Stimulated activated CD4-positive, alpha-beta T cell treated with anti-CD3 and anti-CD28 coated beads, TNF-alpha, amount 100 ng/mL, for 48 hours (primary cell): ENCODE results near the gene CNTFR.

Source experiments
- DNase-seq, 3 donors: peaks; one replicate each; pipeline ENCODE4 v3.0.0-alpha.2; 2020; ENCODE audit warnings: low read depth in 3 of 3

Gene CNTFR

GRCh38 chr9:34522971-34523797 lies 66.3 kb downstream of the CNTFR start, which contains the start of gene ENHO:
TSS of gene ENHO (minus strand) at chr9:34522990. CDS start at chr9:34521695, 1,295 bp downstream.
- DNase-seq = peak; percentile 73 to 81 (median 78)

GRCh38 chr9:34522091-34522887 lies 67.2 kb downstream of the CNTFR start:
- no peak for DNase-seq

- DNase-seq = no peak
Measured at GRCh38 chr9:34521406-34522045, 68.0 kb downstream of the CNTFR start.

GRCh38 chr9:34520505-34521385 lies 68.8 kb downstream of the CNTFR start:
- DNase-seq = no peak

GRCh38 chr9:34520096-34520495 lies 69.4 kb downstream of the CNTFR start:
- no peak for DNase-seq

- no peak for DNase-seq
Measured at GRCh38 chr9:34519321-34520020, 70.1 kb downstream of the CNTFR start.

- DNase-seq = no peak
Measured at GRCh38 chr9:34518896-34519295, 70.6 kb downstream of the CNTFR start.

GRCh38 chr9:34518110-34518616 lies 71.4 kb downstream of the CNTFR start:
- no peak for DNase-seq

GRCh38 chr9:34517185-34517584 lies 72.3 kb downstream of the CNTFR start:
- DNase-seq = no peak

- no peak for DNase-seq
Measured at GRCh38 chr9:34515959-34516358, 73.6 kb downstream of the CNTFR start.

- DNase-seq = no peak
Measured at GRCh38 chr9:34514816-34515215, 74.7 kb downstream of the CNTFR start.

- no peak for DNase-seq
Measured at GRCh38 chr9:34514401-34514800, 75.1 kb downstream of the CNTFR start.

GRCh38 chr9:34513567-34514214 lies 75.8 kb downstream of the CNTFR start:
- no peak for DNase-seq

GRCh38 chr9:34512131-34513078 lies 77.1 kb downstream of the CNTFR start:
- no peak for DNase-seq

GRCh38 chr9:34510497-34511468 lies 78.7 kb downstream of the CNTFR start:
- no peak for DNase-seq

- no peak for DNase-seq
Measured at GRCh38 chr9:34508951-34509350, 80.6 kb downstream of the CNTFR start.

GRCh38 chr9:34508463-34508862 lies 81.1 kb downstream of the CNTFR start:
- DNase-seq = no peak

GRCh38 chr9:34507966-34508365 lies 81.6 kb downstream of the CNTFR start:
- no peak for DNase-seq
